ENCODE data around the gene CASP8. TPM values are rescaled to one million over a fixed set of nuclear protein-coding genes. Genes with fewer than 3 reads are reported as not detected.

CASP8 gene
- total RNA-seq, 4 donors from 2014 or later, result 11.9 to 22.7 (median 17.2) TPM

DNA sequence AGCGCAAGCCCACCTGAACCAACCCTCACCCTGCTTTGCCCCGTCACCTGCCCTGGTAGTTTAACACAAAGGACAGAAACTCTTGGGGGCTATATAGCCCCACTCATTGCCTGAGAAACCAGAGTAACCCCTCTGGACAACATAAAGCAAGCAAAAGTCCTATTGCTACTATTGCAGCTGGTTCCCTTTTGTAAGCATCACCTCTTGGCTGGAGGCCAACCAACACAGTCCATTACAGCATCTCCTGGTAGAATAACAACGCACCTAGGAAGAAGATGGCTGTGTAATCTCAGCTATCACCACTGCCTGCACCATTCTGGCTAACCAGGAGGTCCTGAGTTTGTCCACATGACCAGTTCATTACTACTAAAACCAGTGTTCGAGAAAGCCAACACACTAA is 60.4 kb downstream of the CASP8 start:
- H3K27ac ChIP-seq, result no peak overlapping the region
- H3K27me3 ChIP-seq, result no peaks in the 10 kb centered on the region
- no peaks in the 10 kb centered on the region for H3K4me1 ChIP-seq
- H3K9me3 ChIP-seq, result peaks cover 12% of the 10 kb centered on the region
- 90% methylated on average over 4 of the region's 4 CpGs for WGBS
- TF ChIP-seq, protein P1, sequence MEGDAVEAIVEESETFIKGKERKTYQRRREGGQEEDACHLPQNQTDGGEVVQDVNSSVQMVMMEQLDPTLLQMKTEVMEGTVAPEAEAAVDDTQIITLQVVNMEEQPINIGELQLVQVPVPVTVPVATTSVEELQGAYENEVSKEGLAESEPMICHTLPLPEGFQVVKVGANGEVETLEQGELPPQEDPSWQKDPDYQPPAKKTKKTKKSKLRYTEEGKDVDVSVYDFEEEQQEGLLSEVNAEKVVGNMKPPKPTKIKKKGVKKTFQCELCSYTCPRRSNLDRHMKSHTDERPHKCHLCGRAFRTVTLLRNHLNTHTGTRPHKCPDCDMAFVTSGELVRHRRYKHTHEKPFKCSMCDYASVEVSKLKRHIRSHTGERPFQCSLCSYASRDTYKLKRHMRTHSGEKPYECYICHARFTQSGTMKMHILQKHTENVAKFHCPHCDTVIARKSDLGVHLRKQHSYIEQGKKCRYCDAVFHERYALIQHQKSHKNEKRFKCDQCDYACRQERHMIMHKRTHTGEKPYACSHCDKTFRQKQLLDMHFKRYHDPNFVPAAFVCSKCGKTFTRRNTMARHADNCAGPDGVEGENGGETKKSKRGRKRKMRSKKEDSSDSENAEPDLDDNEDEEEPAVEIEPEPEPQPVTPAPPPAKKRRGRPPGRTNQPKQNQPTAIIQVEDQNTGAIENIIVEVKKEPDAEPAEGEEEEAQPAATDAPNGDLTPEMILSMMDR (IDR thresholded peaks at IDR 0.05), result no peak
- no peak overlapping the region for H3K4me3 ChIP-seq
- H3K36me3 ChIP-seq, result no peaks in the 10 kb centered on the region
- DNase-seq (ENCODE audit: low spot score in 2 of 2), result no peak

DNA sequence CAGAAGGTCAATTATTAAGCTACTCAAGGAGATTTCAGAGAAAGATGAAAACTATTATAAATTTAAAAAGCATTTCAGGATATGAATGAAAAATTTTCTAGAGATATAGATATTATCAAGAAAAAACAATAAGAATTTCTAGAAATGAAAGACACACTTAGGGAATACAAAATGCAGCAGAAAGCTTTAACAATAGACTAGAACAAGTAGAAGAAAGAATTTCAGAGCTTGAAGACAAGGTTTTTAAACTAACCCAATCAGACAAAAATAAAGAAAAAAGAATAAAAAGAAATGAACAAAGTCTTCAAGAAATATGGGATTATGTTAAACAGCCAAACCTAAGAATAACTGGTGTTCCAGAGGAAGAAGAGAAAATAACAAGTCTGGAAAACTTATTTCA is 62.4 kb downstream of the CASP8 start:
- Histone ChIP-seq H3K27me3 (no peaks in the 10 kb centered on the region), H3K9me3 (peaks cover 18% of the 10 kb centered on the region), H3K27ac (no peak overlapping the region), H3K36me3 (no peaks in the 10 kb centered on the region), H3K4me1 (no peaks in the 10 kb centered on the region), H3K4me3 (no peak overlapping the region)
- TF ChIP-seq EP300 (IDR thresholded peaks at IDR 0.05), result no peak
- TF ChIP-seq POLR2AphosphoS5 (IDR thresholded peaks at IDR 0.05), result no peak
- no peak for TF ChIP-seq POLR2A (IDR thresholded peaks at IDR 0.05)
- TF ChIP-seq, protein P1 (IDR thresholded peaks at IDR 0.05), result no peak
- DNase-seq (ENCODE audit: low spot score in 2 of 2), result no peak

DNA sequence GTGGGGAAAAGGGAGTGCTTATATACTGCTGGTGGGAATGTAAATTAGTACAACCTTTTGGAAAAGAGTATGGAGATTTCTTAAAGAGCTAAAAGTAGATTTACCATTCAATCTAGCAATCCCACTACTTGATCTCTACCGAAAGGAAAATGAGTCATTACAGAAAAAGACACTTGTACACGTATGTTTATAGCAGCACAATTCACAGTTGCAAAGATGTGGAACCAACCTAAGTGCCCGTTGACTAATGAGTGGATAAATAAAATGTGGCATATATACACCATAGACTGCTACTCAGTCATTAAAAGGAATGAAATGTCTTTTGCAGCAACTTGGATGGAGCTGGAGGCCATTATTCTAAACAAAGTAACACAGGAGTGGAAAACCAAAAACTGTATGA is 67.3 kb downstream of the CASP8 start:
- no peaks in the 10 kb centered on the region for H3K36me3 ChIP-seq
- no peaks in the 10 kb centered on the region for H3K4me1 ChIP-seq
- TF ChIP-seq POLR2A (IDR thresholded peaks at IDR 0.05) (no peak), POLR2AphosphoS5 (IDR thresholded peaks at IDR 0.05) (no peak), EP300 (IDR thresholded peaks at IDR 0.05) (no peak)
- TF ChIP-seq, protein P1 (IDR thresholded peaks at IDR 0.05), result no peak
- H3K4me3 ChIP-seq, result no peak overlapping the region
- H3K27me3 ChIP-seq, result no peaks in the 10 kb centered on the region
- H3K9me3 ChIP-seq, result peaks cover 14% of the 10 kb centered on the region
- 84% methylated on average over 3 of the region's 3 CpGs for WGBS
- H3K27ac ChIP-seq, result no peak overlapping the region
- DNase-seq (ENCODE audit: low spot score in 2 of 2), result no peak

DNA sequence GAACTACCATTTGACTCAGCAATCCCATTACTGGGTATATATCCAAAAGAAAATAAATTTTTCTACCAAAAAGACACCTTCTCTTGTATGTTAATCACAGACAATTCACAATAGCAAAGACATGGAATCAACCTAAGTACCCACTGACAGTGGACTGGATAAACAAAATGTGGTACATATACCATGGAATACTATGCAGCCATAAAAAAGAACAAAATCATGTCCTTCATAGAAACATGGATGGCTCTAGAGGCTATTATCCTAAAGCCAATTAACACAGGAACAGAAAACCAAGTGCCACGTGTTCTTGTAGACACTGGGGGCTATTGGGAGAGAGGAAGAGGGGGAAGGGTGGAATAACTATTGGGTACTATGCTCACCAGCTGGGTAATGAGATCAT is 69.1 kb downstream of the CASP8 start:
- Histone ChIP-seq H3K27me3 (no peaks in the 10 kb centered on the region), H3K9me3 (peaks cover 6% of the 10 kb centered on the region), H3K4me3 (no peak overlapping the region), H3K27ac (no peak overlapping the region), H3K4me1 (no peaks in the 10 kb centered on the region), H3K36me3 (no peaks in the 10 kb centered on the region)
- TF ChIP-seq POLR2A (IDR thresholded peaks at IDR 0.05), result no peak
- TF ChIP-seq EP300 (IDR thresholded peaks at IDR 0.05), result no peak
- TF ChIP-seq, protein P1 (IDR thresholded peaks at IDR 0.05), result no peak
- no peak for TF ChIP-seq POLR2AphosphoS5 (IDR thresholded peaks at IDR 0.05)
- no peak for DNase-seq (ENCODE audit: low spot score in 2 of 2)
- WGBS, result 57% methylated on average over 1 of the region's 1 CpG

Other genes starting within 250 kb of the CASP8 start
- 10 to 100 TPM; 11.6 to 26.8 (median 12.7) TPM for gene HYCC2, start 188.9 kb upstream of the CASP8 start, total RNA-seq
- 10 to 100 TPM; 35.2 to 42.7 (median 37.5) TPM for gene NDUFB3, start 188.5 kb upstream of the CASP8 start, total RNA-seq
- gene CFLAR, start 144.4 kb upstream of the CASP8 start, total RNA-seq, result 100 to 1,000 TPM; 116 to 250 (median 147) TPM
- 10 to 100 TPM in 1 of 4 donors, 1 to 10 TPM in 3; 3.7 to 19.0 (median 7.4) TPM for gene CASP10, start 77.4 kb upstream of the CASP8 start, total RNA-seq
- gene FLACC1, start 96.8 kb downstream of the CASP8 start, total RNA-seq, result 1 to 10 TPM in 1 of 4 donors, under 1 TPM in 1, not detected in 2; 0.80 to 1.0 TPM
- gene TRAK2, start 190.9 kb downstream of the CASP8 start, total RNA-seq, result 10 to 100 TPM; 14.3 to 45.4 (median 20.3) TPM
- 10 to 100 TPM in 2 of 4 donors, 1 to 10 TPM in 2; 5.8 to 23.3 (median 9.3) TPM for gene STRADB, start 191.2 kb downstream of the CASP8 start, total RNA-seq